Karpas-422 (cell line): Measurements from ENCODE around the gene DUOXA1. TPM values are rescaled to one million over a fixed set of nuclear protein-coding genes. Genes with fewer than 3 reads are reported as not detected.
A peak's percentile ranks its signal among the peaks of the same experiment; 100 is the strongest.

Source experiments
- DNase-seq: peaks from one replicate; pipeline ENCODE4 v3.0.0-alpha.2; 2015
- H2AFZ ChIP-seq: fragments of 200-600 bp; sonication (generic); 2 replicates; pipeline ENCODE4 v1.6.1; 2014; ENCODE audit warnings: antibody characterized with exemption, low read length, mixed read lengths
- H3K27ac ChIP-seq: fragments of 200-600 bp; sonication (generic); 2 replicates; pipeline ENCODE4 v1.5.1; 2014; ENCODE audit warnings: mild to moderate bottlenecking, low read length, moderate library complexity
- H3K27me3 ChIP-seq: fragments of 200-600 bp; sonication (generic); 2 replicates; pipeline ENCODE4 v1.6.1; 2014; ENCODE audit warnings: low read length, mixed read lengths
- H3K36me3 ChIP-seq: fragments of 200-600 bp; sonication (generic); 2 replicates; pipeline ENCODE4 v1.6.1; 2014; ENCODE audit warnings: low read length, mixed read lengths; ENCODE audit not compliant: insufficient read depth
- H3K4me1 ChIP-seq: fragments of 200-600 bp; sonication (generic); 2 replicates; pipeline ENCODE4 v1.6.1; 2014; ENCODE audit warnings: mild to moderate bottlenecking, low read length, mixed read lengths
- H3K4me2 ChIP-seq: fragments of 200-600 bp; sonication (generic); 2 replicates; pipeline ENCODE4 v1.6.1; 2014; ENCODE audit warnings: low read length, low read depth, mild to moderate bottlenecking; ENCODE audit not compliant: poor library complexity, severe bottlenecking
- H3K4me3 ChIP-seq: fragments of 200-600 bp; sonication (generic); 2 replicates; pipeline ENCODE4 v1.5.1; 2014; ENCODE audit warnings: mild to moderate bottlenecking, antibody characterized with exemption, low read length, mixed read lengths
- H3K79me2 ChIP-seq: fragments of 200-600 bp; sonication (generic); 2 replicates; pipeline ENCODE4 v1.6.1; 2014; ENCODE audit warnings: mild to moderate bottlenecking, low read length, mixed read lengths
- H3K9ac ChIP-seq: fragments of 200-600 bp; sonication (generic); 2 replicates; pipeline ENCODE4 v1.6.0; 2014; ENCODE audit warnings: low read length
- H3K9me2 ChIP-seq: fragments of 200-600 bp; sonication (generic), shearing (Covaris generic); replicated peaks from 2 replicates; pipeline ENCODE4 v1.6.0; 2014; ENCODE audit warnings: mild to moderate bottlenecking, low read length, moderate library complexity; ENCODE audit not compliant: insufficient read depth
- H3K9me3 ChIP-seq: fragments of 300-700, 200-600 bp; sonication (generic); 2 replicates; pipeline ENCODE4 v1.6.1; 2014; ENCODE audit warnings: low read length, mixed read lengths
- H4K20me1 ChIP-seq: fragments of 200-600 bp; sonication (generic); 2 replicates; pipeline ENCODE4 v1.6.1; 2014; ENCODE audit warnings: mild to moderate bottlenecking, antibody characterized with exemption, low read length, low read depth; ENCODE audit not compliant: insufficient read depth
- total RNA-seq: library from RNA; depleted of rRNA; stranded (reverse); fragments of >200 nt; shearing (Covaris generic); gene quantifications from 2 replicates; pipeline ENCODE4 v1.2.3, GENCODE V29; 2014; ENCODE audit warnings: low replicate concordance; rRNA removed

Gene DUOXA1, protein sequence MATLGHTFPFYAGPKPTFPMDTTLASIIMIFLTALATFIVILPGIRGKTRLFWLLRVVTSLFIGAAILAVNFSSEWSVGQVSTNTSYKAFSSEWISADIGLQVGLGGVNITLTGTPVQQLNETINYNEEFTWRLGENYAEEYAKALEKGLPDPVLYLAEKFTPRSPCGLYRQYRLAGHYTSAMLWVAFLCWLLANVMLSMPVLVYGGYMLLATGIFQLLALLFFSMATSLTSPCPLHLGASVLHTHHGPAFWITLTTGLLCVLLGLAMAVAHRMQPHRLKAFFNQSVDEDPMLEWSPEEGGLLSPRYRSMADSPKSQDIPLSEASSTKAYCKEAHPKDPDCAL
- not detected in 2 replicates for total RNA-seq

DNA sequence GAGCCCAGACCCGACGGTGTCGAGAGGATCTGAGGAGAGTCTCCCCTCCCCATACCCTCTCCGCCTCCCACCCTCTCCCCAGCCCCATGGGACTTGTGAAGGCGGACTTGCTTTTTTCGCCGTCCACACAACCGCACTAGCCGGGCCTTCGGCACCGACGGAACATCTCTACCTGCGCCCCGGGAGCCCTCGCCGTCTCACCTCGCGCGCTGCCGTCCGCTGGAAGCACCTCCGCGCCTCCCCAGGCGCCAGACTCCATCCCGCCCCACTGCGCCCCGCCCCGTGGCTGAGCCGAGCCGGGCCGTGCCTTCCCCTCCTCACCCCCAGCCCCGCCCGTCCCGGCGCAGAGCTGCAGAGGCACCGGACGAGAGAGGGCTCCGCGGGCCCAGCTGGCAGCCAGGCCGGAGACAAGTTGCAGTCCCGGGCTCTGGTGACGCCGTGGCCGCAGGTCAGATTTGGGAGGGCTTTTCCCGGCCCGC, at the start of gene DUOXA1, which contains the start of gene DUOX1:
Gene DUOXA1 (minus strand): TSS at position 229 of the 479 bp plus-strand sequence. CDS start 6,865 bp downstream, outside the sequence.
Gene DUOX1 (plus strand): TSS at position 344 of the 479 bp plus-strand sequence. CDS start 1,973 bp downstream, outside the sequence.
- H3K4me1 ChIP-seq: no peaks in the 10 kb centered on the region
- no peaks in the 10 kb centered on the region for H3K36me3 ChIP-seq
- no peak within 1 kb of the TSS for H3K27ac ChIP-seq
- H3K79me2 ChIP-seq: no peaks in the 10 kb centered on the region
- no peak within 1 kb of the TSS for H3K4me3 ChIP-seq
- no peak within 1 kb of the TSS for H3K9ac ChIP-seq
- H3K9me3 ChIP-seq: no peaks in the 10 kb centered on the region
- H4K20me1 ChIP-seq: no peaks in the 10 kb centered on the region
- no peak within 1 kb of the TSS for H3K4me2 ChIP-seq
- no peaks in the 10 kb centered on the region for H3K27me3 ChIP-seq
- no peak for DNase-seq
- no peak within 1 kb of the TSS for H2AFZ ChIP-seq
- no peaks in the 10 kb centered on the region for H3K9me2 ChIP-seq

- Histone ChIP-seq H3K36me3 (peaks cover 18% of the 10 kb centered on the region; the same call in 1 of the 2 replicates), H3K4me1 (peaks cover 73% of the 10 kb centered on the region), H3K9ac (no peak overlapping the region), H3K27me3 (no peaks in the 10 kb centered on the region), H3K27ac (peak overlapping the region; percentile 48), H3K79me2 (peaks cover 57% of the 10 kb centered on the region), H3K9me3 (no peaks in the 10 kb centered on the region), H3K4me3 (no peak overlapping the region), H2AFZ (no peak overlapping the region), H4K20me1 (no peaks in the 10 kb centered on the region), H3K4me2 (no peak overlapping the region), H3K9me2 (no peaks in the 10 kb centered on the region)
- no peak for DNase-seq
Measured at GRCh38 chr15:45177285-45177684, 47.6 kb upstream of the DUOXA1 start.

- Histone ChIP-seq H3K36me3 (peaks cover 23% of the 10 kb centered on the region; the same call in 1 of the 2 replicates), H3K9ac (peak overlapping the region; percentile 79), H3K9me3 (no peaks in the 10 kb centered on the region), H3K27ac (peak overlapping the region; percentile 97), H3K4me2 (peak overlapping the region; percentile 74), H3K9me2 (no peaks in the 10 kb centered on the region), H3K4me3 (0 out of 2 replicates have a peak overlapping the region, but pooled peaks have one; percentile 6), H4K20me1 (no peaks in the 10 kb centered on the region), H3K4me1 (peaks cover 83% of the 10 kb centered on the region), H3K79me2 (peaks cover 40% of the 10 kb centered on the region), H3K27me3 (no peaks in the 10 kb centered on the region), H2AFZ (no peak overlapping the region)
- DNase-seq: peak; percentile 53
Measured at GRCh38 chr15:45174577-45174976, 44.9 kb upstream of the DUOXA1 start.

GRCh38 chr15:45174069-45174468, 44.4 kb upstream of the DUOXA1 start:
- H3K9ac ChIP-seq: peak overlapping the region; percentile 79
- no peaks in the 10 kb centered on the region for H3K9me2 ChIP-seq
- peak overlapping the region; percentile 97 for H3K27ac ChIP-seq
- peak overlapping the region; percentile 6; the same call in 1 of the 2 replicates for H3K4me3 ChIP-seq
- H3K9me3 ChIP-seq: no peaks in the 10 kb centered on the region
- no peaks in the 10 kb centered on the region for H4K20me1 ChIP-seq
- no peak overlapping the region for H2AFZ ChIP-seq
- peak overlapping the region; percentile 74 for H3K4me2 ChIP-seq
- peaks cover 35% of the 10 kb centered on the region for H3K79me2 ChIP-seq
- DNase-seq: no peak
- H3K36me3 ChIP-seq: peaks cover 23% of the 10 kb centered on the region; the same call in 1 of the 2 replicates
- H3K27me3 ChIP-seq: no peaks in the 10 kb centered on the region
- peaks cover 88% of the 10 kb centered on the region for H3K4me1 ChIP-seq

- H3K4me1 ChIP-seq: peaks cover 100% of the 10 kb centered on the region
- H3K9me2 ChIP-seq: no peaks in the 10 kb centered on the region
- peaks cover 12% of the 10 kb centered on the region; the same call in 1 of the 2 replicates for H3K36me3 ChIP-seq
- peak overlapping the region; percentile 74 for H3K4me2 ChIP-seq
- H3K9ac ChIP-seq: peak overlapping the region; percentile 79
- no peaks in the 10 kb centered on the region for H3K9me3 ChIP-seq
- no peaks in the 10 kb centered on the region for H4K20me1 ChIP-seq
- peak overlapping the region; percentile 97 for H3K27ac ChIP-seq
- H3K79me2 ChIP-seq: peaks cover 22% of the 10 kb centered on the region
- H3K27me3 ChIP-seq: no peaks in the 10 kb centered on the region
- DNase-seq: no peak
- no peak overlapping the region for H2AFZ ChIP-seq
- H3K4me3 ChIP-seq: no peak overlapping the region
Measured at GRCh38 chr15:45171912-45172311, 42.2 kb upstream of the DUOXA1 start.

DNA sequence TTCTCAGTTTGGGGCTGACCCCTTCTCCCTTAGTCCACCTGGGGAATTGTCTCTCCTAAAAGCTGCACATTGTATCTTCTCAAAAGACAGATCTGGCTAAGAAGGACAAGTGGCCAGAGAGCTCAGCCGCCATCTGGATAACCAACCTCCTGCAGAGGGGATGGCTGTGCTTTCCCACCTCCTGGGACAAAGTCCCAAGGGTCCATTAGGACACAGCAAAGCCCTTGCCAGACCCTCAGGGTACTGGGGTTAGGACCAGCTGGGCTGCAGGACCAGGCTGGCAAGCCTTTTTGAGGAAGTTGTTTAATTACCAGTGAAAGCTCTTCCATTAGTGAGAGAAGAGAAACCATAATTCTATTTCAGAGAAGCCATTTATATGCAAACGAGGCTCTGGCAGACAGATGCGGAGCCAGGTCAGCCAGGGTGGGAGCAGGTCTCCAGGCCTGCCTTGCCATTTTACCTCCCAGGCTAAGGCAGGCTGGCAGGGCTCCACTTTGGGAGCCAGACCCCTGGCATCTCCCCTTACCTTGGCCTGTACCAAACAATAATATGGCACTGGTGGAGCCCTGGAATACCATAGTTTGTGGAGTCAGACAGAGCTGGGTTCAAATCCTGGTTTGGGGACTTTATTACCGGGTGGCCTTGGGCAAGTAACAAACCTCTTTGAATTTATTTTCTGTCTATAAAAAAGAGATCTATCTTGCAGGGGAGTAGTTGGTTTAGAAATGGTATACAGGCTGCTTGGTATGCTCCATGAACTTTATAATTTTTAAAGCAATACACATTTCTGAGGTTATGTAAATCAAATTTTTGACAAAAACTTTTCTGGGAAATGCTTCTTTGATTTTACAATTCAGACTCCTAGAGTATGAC, 40.2 kb upstream of the DUOXA1 start:
- Histone ChIP-seq H3K4me3 (peak overlapping the region; percentile 71), H3K79me2 (peaks cover 16% of the 10 kb centered on the region), H3K27me3 (no peaks in the 10 kb centered on the region), H3K4me1 (peaks cover 87% of the 10 kb centered on the region), H3K27ac (peak overlapping the region; percentile 97), H3K9me2 (no peaks in the 10 kb centered on the region), H2AFZ (no peak overlapping the region), H3K9me3 (no peaks in the 10 kb centered on the region), H4K20me1 (no peaks in the 10 kb centered on the region), H3K36me3 (peaks cover 12% of the 10 kb centered on the region; the same call in 1 of the 2 replicates), H3K4me2 (peak overlapping the region; percentile 72), H3K9ac (peak overlapping the region; percentile 89)
- DNase-seq: peak; percentile 93

DNA sequence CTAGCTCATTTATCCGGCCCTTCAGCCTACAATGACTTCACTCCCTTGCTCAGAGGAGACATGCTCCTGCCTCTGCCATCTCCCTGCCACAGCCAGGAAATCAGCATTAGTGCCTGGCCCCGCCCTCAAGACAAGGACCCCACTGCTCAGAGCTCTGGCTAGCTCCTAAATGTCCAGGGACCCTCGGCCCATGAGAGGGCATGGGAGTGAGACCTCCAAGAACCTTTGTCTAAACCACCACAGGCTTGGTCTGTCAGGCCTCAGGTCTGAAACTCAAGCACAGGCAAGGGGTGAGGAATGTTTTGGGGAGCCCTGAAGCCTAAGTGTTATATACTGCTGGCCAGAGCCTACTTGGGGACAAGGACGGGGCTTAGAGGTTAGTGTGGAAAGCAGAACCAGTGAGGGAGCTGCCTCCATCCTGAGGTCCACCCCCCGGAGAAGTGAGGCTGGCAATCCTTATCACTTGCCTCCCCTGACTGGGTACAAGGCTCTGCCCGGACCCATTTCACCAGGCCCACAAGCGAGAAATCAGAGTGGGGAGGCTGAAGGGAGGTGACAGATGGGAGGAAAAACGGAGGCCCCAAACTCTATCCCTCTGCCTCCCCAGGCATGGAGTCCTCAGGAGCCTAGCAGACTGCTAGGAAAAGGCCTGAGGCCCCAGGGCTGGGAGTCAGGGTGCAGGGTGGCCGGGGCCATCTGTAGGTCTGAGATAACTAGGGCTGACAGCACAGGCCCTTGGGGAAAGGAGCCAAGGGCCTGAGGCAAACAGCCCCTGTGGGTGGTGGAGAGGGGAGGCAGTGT, 39.3 kb upstream of the DUOXA1 start:
- Histone ChIP-seq H3K4me3 (peak overlapping the region; percentile 71), H3K27me3 (no peaks in the 10 kb centered on the region), H3K4me1 (peaks cover 79% of the 10 kb centered on the region), H3K36me3 (peaks cover 12% of the 10 kb centered on the region; the same call in 1 of the 2 replicates), H3K9ac (peak overlapping the region; percentile 89), H3K9me2 (no peaks in the 10 kb centered on the region), H3K79me2 (peaks cover 16% of the 10 kb centered on the region), H2AFZ (no peak overlapping the region), H3K27ac (peak overlapping the region; percentile 97), H3K9me3 (no peaks in the 10 kb centered on the region), H3K4me2 (peak overlapping the region; percentile 72), H4K20me1 (no peaks in the 10 kb centered on the region)
- DNase-seq: peak; percentile 67
